HG03175 (cell line): ENCODE measurements around the gene HORMAD2.

Experiments used
- ATAC-seq: cut with Tn5 transposase; IDR thresholded peaks from one replicate; pipeline ENCODE4 v1.9.1; 2021; ENCODE audit warnings: mild to moderate bottlenecking, moderate library complexity; ENCODE audit not compliant: unreplicated experiment

Gene HORMAD2

GRCh38 chr22:30159561-30160353 is 79.5 kb downstream of the HORMAD2 start:
- ATAC-seq: no peak

DNA sequence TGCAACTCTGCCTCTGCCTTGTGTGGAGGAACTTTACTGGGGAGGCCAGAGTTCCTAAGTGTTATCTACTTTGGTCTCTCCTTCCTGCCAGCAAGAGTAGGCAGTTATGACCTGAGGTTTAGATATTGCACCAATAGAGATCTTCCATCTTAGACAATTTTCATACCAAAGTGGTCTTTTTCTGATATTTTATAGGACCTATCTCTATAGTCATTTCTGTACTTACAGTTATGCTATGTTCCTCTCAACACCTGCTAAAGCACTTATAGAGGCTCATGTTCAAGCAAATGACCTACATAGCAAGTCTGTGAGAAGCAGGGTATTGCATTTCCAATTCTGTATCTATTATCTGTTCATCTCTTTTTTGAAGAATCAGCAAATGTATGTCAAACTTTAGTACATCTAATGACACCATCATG is 80.8 kb downstream of the HORMAD2 start:
- ATAC-seq: no peak

GRCh38 chr22:30167296-30167695 is 87.0 kb downstream of the HORMAD2 start:
- no peak for ATAC-seq

GRCh38 chr22:30167734-30168133 is 87.5 kb downstream of the HORMAD2 start:
- no peak for ATAC-seq

- ATAC-seq: no peak
These were observed 88.7 kb downstream of the HORMAD2 start for GRCh38 chr22:30169002-30169401.

GRCh38 chr22:30170129-30170528 is 89.9 kb downstream of the HORMAD2 start:
- ATAC-seq: no peak

DNA sequence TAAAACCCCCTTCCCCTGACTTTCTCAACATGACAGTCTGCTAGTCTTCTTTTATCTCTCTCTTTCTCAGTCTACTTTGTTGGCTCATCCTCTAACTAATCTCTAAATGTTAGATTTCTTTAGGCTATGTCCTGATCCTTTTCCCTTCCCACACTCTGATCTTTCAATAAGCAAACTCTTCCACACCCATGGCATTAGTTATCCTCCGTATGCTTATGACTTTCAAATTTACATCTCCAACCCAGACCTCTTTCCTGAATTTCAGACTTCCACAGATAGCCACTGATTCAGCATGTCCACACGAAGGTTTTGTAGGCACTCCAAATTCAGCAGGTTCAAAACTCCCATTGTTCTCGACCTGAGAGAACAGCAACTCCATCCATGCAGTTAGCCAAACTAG is 90.7 kb downstream of the HORMAD2 start:
- no peak for ATAC-seq

GRCh38 chr22:30175690-30176288 is 95.5 kb downstream of the HORMAD2 start:
- ATAC-seq: no peak

DNA sequence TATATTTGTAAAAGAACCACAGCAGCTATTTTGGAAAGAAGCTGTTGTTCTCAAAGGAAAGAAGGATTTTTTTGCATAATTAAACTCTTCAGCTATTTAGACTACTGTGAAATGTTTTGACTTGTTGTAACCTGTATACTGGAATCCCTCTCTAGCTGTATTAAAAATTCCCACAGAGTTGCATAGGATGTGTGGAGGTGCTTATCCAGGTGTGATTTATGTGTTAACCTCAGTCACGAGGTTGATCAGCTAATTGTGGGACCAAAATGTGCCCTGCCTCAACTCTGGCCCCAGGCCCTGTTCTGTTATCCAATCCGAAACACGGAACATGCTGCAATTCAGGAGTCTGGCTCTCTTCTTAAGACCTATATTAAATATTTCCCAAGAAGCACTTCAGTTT is 96.2 kb downstream of the HORMAD2 start:
- ATAC-seq: no peak

DNA sequence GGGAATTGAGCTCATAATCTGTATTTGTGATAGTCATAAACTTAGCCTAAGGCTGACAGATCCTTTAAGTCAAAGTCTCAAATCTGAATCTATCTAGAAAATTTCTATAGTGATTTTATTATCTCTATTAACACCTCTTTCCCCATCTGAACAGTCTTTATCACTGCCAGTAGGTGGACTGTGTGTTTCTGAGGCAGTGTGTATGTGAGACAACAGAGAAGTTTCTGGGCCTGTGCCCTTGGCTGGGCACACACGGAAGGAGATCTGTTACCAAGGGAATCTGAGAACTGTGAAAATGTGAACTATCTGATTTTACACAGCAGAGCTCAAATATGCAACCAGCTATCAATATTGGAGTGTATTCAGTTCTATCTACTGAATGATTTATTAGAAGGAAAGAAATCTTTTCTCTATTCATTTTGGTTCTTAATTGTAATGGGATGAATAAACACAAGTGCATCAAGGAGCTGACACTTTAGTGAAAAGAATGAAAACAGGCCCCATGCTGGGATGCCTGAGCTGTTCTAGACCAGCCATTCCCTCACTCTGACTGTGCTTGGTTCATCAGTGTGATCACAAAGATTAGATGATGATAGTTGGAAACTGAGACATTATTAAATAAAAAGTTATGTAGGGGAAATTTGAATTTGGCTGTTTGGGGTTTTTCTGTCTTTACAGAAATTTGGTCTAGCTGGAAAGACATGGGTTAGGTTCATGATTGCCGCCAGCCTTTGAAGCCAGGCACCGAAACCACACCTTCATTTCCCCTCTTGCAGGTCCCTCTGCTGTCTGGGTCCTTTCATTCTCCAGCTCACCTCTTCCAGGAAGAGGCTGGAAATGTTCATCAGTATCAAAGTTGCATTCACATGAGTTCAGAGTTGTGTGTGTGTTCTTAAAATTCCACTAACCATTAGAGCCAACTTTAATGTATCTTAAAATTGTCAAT is 98.2 kb downstream of the HORMAD2 start:
- ATAC-seq: no peak

GRCh38 chr22:30180616-30181015 is 100.4 kb downstream of the HORMAD2 start:
- ATAC-seq: no peak

GRCh38 chr22:30181459-30182349 is 101.4 kb downstream of the HORMAD2 start:
- no peak for ATAC-seq

DNA sequence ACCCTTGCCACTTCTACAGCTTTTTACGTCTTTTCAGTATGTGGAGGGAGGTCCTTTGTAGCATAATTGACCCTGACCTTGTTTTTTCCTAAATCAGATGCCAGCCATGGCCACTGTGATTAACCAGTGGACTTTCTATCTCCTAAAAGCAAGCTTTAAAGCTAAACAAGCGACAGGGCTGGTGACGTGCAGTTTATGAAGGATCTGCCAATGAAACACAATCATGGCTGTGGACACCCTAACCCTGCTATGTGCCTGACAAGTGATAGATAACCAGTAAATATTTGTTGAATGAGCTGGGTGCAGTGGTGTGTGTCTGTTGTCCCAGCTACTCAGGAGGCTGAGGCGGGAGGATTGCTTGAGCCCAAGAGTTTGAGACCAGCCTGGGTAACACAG is 102.1 kb downstream of the HORMAD2 start:
- ATAC-seq: no peak

- no peak for ATAC-seq
These were observed 102.6 kb downstream of the HORMAD2 start for GRCh38 chr22:30182815-30183214.

DNA sequence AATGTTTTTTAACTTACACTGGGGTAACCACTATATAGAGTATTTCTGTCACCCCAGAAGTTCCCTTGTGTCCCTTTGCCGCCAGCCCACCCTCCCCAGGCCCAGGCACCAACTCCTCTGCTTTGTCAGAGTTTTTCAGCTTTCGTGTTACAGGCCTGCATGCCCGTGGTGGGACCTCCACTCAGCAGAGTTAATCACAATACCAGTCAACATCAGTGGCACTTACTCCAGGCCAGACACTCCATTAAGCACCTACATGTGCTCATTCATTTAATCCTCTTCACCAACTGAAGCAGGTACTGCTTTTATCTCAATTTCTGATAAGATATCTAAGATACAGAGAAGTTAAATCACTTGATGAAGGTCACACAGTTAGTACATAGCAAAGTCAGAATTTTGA is 103.0 kb downstream of the HORMAD2 start:
- no peak for ATAC-seq

DNA sequence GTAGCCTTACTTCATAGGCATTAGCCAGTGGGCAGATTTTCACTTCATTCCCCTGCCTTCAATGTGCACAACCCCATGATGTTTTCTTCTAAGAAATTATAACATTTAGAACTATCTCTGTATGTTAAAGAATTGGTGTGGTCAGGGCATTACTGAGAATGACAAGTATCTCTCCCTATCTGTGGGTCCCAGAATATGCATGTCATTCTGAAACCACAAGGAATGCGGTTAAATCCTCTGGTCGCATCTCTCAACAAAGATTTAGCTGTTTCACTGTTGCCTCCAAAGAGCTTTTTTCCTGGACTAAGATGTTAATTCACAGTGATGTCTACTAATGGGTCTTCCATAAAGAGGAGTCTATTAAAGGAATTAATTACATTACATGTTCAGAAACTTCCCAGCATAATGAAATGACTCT is 103.6 kb downstream of the HORMAD2 start:
- no peak for ATAC-seq

DNA sequence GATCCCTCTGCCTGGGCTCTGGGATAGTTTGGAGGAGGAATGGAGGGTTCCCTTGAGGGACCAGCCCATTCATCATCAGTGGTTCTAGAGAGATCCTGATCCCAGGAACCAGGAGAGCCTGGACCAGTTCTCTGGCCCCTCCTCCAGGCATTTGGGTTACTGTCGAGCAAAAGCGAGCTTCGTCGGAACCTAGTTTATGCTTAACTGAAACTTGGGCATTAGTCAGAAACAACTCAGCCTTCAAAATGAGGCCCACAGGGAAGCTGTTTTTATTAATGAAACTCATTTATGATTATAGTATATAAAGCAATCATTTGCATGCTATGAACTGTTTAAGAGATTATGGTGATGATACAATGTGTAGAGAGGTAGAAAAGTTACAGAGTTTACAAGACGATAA is 104.9 kb downstream of the HORMAD2 start:
- no peak for ATAC-seq

GRCh38 chr22:30185549-30185948 is 105.3 kb downstream of the HORMAD2 start:
- ATAC-seq: no peak

- ATAC-seq: no peak
These were observed 105.8 kb downstream of the HORMAD2 start for GRCh38 chr22:30186041-30186440.

DNA sequence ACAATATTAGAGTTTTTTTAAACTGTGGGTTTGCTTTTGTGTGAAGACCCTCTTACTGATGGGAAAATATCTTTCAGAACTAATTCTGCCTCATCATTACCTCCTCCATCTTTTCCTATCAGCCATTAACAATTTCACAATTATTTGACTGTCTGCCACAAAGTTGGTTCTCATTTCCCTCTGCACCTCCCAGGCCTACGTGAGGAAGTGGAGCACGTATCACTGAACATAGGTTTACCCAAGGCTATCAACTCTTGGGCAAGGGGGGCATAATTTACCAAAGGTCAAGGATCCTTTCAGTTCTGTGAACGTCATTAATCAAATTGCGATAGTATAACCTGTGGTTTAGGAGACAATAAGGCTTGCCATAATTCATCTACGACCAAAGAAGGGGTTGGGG is 106.2 kb downstream of the HORMAD2 start:
- no peak for ATAC-seq

- no peak for ATAC-seq
These were observed 106.8 kb downstream of the HORMAD2 start for GRCh38 chr22:30187094-30187493.
